B cell (primary cell): ENCODE results near the gene SLK.

ENCODE experiments used
- EZH2 ChIP-seq: IDR thresholded peaks from 2 replicates; pipeline ENCODE4 v1.6.1; 2012; ENCODE audit warnings: borderline replicate concordance, low read depth, mild to moderate bottlenecking, moderate library complexity, low read length; ENCODE audit not compliant: insufficient read depth, poor library complexity, severe bottlenecking
- TF ChIP-seq, protein P1 (sequence below): fragments of 200-600 bp; IDR thresholded peaks from one replicate; pipeline ENCODE4 v1.8.0; 2022; ENCODE audit warnings: antibody characterized with exemption, mild to moderate bottlenecking

DNA sequence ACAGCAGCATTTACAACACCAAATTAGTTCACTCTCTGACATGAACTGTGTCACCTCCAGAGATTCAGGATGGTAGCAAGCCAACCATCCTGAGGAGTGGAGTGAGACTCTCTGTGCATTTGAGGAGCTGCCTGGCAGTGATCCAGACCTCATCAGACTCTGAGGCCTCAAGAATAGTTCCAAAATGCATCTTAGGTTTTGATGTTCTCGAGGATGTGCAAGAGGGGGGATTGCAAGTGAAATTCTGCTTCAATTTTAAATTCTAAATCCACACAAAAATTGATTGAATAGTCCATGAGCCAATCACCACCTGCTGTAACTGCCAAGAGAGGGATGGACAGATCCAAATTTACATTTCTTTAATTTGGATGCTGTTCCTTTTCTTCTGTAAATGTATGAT, 49.7 kb downstream of the SLK start:
- TF ChIP-seq, protein P1, sequence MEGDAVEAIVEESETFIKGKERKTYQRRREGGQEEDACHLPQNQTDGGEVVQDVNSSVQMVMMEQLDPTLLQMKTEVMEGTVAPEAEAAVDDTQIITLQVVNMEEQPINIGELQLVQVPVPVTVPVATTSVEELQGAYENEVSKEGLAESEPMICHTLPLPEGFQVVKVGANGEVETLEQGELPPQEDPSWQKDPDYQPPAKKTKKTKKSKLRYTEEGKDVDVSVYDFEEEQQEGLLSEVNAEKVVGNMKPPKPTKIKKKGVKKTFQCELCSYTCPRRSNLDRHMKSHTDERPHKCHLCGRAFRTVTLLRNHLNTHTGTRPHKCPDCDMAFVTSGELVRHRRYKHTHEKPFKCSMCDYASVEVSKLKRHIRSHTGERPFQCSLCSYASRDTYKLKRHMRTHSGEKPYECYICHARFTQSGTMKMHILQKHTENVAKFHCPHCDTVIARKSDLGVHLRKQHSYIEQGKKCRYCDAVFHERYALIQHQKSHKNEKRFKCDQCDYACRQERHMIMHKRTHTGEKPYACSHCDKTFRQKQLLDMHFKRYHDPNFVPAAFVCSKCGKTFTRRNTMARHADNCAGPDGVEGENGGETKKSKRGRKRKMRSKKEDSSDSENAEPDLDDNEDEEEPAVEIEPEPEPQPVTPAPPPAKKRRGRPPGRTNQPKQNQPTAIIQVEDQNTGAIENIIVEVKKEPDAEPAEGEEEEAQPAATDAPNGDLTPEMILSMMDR = no peak
- TF ChIP-seq EZH2 = no peak
